GM03348 (cell line): ENCODE measurements around the gene XKR8.
A peak's percentile ranks its signal among the peaks of the same experiment; 100 is the strongest.
"Not testable (repeated sequence)": the region's sequence is repeated elsewhere in the genome, so short reads cannot be mapped to it uniquely, and the experiment has no call there.

Source experiments
- DNase-seq: peaks from one replicate; pipeline ENCODE4 v3.0.0; 2012; ENCODE audit warnings: low spot score

XKR8 gene

GRCh38 chr1:27990920-27991537, 31.3 kb downstream of the XKR8 start:
- DNase-seq, result no peak

- no peak for DNase-seq
These were observed 32.5 kb downstream of the XKR8 start for GRCh38 chr1:27992276-27992675.

- DNase-seq, result no peak
These were observed 33.5 kb downstream of the XKR8 start for GRCh38 chr1:27993241-27993640.

- peak; percentile 9 for DNase-seq
These were observed 34.3 kb downstream of the XKR8 start for GRCh38 chr1:27994060-27994459.

GRCh38 chr1:27994526-27994925, 34.8 kb downstream of the XKR8 start:
- not testable (repeated sequence) for DNase-seq

- DNase-seq, result no peak
These were observed 39.3 kb downstream of the XKR8 start for GRCh38 chr1:27999055-27999454.

GRCh38 chr1:28002600-28002999, 42.8 kb downstream of the XKR8 start:
- no peak for DNase-seq

- DNase-seq, result not testable (repeated sequence)
These were observed 43.3 kb downstream of the XKR8 start for GRCh38 chr1:28003117-28003516.

- no peak for DNase-seq
These were observed 51.2 kb downstream of the XKR8 start for GRCh38 chr1:28010969-28011368.
